Esophagus muscularis mucosa (tissue), 4 donors: ENCODE results near the gene ANKS1B.
"Not testable (repeated sequence)": the region's sequence is repeated elsewhere in the genome, so short reads cannot be mapped to it uniquely, and the experiment has no call there.

ENCODE experiments used
- EP300 ChIP-seq: sonication (generic); formaldehyde crosslinking; IDR thresholded peaks from one replicate; pipeline ENCODE4 v1.6.1; 2017; ENCODE audit warnings: antibody characterized with exemption
- POLR2A ChIP-seq: fragments of 450-650 bp; IDR thresholded peaks from one replicate; pipeline ENCODE4 v1.6.1; 2017; ENCODE audit warnings: antibody characterized with exemption, moderate library complexity, mild to moderate bottlenecking, low read depth
- POLR2AphosphoS5 ChIP-seq, 2 donors: sonication (generic); formaldehyde crosslinking; IDR thresholded peaks; one replicate each; pipeline ENCODE4 v1.6.1; 2017; ENCODE audit warnings: antibody characterized with exemption in 2 of 2
- TF ChIP-seq, protein P1 (sequence below), 3 experiments: fragments of 200-600 bp in 2 of 3; fragments of 450-650 bp in 1 of 3; sonication (generic) in 2 of 3; IDR thresholded peaks; one replicate each; pipeline ENCODE4 v1.5.1; 2017 to 2019; ENCODE audit warnings: antibody characterized with exemption in 3 of 3, mild to moderate bottlenecking in 2 of 3, moderate library complexity in 1 of 3

DNA sequence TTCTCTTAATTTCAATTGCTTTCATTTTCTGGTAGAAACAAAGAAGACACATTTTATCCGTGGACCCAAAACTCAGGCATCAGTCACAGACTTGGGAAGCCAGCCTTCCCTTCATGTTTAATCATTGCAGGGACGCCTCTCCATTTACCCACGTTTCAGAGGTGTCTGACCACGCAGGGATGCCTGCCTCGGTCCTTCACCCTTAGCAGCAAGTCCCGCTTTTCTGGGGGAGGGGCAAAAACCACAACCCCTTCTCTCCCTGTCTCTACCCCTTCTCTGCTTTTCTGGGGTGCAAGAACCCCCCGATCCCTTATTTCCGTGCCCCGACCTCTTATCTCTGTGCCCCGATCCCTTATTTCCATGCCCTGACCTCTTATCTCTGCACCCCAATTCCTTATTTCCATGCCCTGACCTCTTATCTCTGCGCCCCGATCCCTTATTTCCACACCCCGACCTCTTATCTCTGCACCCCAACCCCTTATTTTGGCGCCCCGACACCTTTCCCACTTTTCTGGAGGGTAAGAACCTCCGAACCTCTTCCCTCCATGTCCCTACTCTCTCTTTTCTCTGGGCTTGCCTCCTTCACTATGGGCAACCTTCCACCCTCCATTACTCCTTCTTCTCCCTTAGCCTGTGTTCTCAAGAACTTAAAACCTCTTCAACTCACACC, 268.8 kb downstream of the ANKS1B start:
- TF ChIP-seq, protein P1, sequence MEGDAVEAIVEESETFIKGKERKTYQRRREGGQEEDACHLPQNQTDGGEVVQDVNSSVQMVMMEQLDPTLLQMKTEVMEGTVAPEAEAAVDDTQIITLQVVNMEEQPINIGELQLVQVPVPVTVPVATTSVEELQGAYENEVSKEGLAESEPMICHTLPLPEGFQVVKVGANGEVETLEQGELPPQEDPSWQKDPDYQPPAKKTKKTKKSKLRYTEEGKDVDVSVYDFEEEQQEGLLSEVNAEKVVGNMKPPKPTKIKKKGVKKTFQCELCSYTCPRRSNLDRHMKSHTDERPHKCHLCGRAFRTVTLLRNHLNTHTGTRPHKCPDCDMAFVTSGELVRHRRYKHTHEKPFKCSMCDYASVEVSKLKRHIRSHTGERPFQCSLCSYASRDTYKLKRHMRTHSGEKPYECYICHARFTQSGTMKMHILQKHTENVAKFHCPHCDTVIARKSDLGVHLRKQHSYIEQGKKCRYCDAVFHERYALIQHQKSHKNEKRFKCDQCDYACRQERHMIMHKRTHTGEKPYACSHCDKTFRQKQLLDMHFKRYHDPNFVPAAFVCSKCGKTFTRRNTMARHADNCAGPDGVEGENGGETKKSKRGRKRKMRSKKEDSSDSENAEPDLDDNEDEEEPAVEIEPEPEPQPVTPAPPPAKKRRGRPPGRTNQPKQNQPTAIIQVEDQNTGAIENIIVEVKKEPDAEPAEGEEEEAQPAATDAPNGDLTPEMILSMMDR (IDR thresholded peaks at IDR 0.05) = not testable (repeated sequence)
- TF ChIP-seq EP300; POLR2A; POLR2AphosphoS5 (IDR thresholded peaks at IDR 0.05): not testable (repeated sequence)
